ENCODE measurements around the gene CARMIL1. TPM values are rescaled to one million over a fixed set of nuclear protein-coding genes. Genes with fewer than 3 reads are reported as not detected.
A peak's percentile ranks its signal among the peaks of the same experiment; 100 is the strongest.

The CARMIL1 gene
- total RNA-seq, 3 donors from 2014 or later = 23.6 to 53.0 (median 33.5) TPM

DNA sequence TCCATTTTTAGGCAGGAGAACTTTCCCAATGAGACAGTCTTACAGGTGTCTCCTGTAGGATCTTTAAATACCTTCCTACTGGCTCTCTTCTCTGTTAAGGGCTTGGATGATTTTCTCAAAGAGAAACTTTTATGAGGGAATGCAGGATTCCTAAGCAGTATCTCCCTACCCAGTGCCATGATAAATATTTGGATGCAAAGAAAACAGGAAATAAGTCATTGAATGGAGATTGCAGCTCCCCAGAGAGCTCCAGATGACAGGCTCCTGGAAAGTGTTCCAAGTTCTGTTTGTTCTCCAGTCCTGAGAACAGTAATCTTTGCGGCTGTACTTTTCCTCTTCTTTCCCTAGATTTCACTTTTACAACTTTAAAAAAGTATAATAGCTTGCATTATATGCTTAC lies 370.4 kb downstream of the CARMIL1 start:
- Histone ChIP-seq H3K27me3 (peaks cover 0 to 16% of the 10 kb centered on the region in 2 donors), H3K36me3 (no peaks in the 10 kb centered on the region), H3K4me3 (no peak overlapping the region), H3K4me1 (no peaks in the 10 kb centered on the region), H3K9me3 (no peaks in the 10 kb centered on the region), H3K27ac (no peak overlapping the region)
- intact Hi-C loops (cut with DNase I; ENCODE audit: low total_unique reads) = no loop called here
- no peak for DNase-seq (ENCODE audit: low spot score in 2 of 2)
- TF ChIP-seq, protein P1, sequence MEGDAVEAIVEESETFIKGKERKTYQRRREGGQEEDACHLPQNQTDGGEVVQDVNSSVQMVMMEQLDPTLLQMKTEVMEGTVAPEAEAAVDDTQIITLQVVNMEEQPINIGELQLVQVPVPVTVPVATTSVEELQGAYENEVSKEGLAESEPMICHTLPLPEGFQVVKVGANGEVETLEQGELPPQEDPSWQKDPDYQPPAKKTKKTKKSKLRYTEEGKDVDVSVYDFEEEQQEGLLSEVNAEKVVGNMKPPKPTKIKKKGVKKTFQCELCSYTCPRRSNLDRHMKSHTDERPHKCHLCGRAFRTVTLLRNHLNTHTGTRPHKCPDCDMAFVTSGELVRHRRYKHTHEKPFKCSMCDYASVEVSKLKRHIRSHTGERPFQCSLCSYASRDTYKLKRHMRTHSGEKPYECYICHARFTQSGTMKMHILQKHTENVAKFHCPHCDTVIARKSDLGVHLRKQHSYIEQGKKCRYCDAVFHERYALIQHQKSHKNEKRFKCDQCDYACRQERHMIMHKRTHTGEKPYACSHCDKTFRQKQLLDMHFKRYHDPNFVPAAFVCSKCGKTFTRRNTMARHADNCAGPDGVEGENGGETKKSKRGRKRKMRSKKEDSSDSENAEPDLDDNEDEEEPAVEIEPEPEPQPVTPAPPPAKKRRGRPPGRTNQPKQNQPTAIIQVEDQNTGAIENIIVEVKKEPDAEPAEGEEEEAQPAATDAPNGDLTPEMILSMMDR (IDR thresholded peaks at IDR 0.05) = no peak
- TF ChIP-seq POLR2A (IDR thresholded peaks at IDR 0.05) (no peak), POLR2AphosphoS5 (IDR thresholded peaks at IDR 0.05) (no peak)

DNA sequence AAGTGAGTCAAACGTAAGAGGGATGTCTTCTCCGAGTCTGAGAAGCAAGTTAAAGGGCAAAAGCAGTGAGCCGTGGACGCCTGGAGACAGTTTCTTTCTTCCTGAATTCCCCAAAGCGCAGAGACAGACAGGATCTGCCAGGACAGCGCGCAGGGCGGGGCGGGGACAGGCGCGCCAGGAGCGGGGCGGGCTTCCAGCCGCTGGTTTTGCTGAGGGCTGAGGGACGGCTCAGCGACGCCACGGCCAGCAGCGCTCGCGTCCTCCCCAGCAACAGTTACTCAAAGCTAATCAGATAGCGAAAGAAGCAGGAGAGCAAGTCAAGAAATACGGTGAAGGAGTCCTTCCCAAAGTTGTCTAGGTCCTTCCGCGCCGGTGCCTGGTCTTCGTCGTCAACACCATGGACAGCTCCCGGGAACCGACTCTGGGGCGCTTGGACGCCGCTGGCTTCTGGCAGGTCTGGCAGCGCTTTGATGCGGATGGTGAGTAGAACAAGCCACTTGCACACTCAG lies 372.9 kb downstream of the CARMIL1 start, which contains the start of gene SCGN:
Gene SCGN, plus strand, starts transcription at position 209 of the 509 bp plus-strand sequence. Its CDS starts 189 bp downstream, at position 398.
- no peaks in the 10 kb centered on the region for H3K36me3 ChIP-seq
- peaks cover 0 to 24% of the 10 kb centered on the region in 2 donors for H3K27me3 ChIP-seq
- peak within 1 kb of the TSS in 1 of 3 donors; percentile 7 for H3K4me3 ChIP-seq
- no peaks in the 10 kb centered on the region for H3K9me3 ChIP-seq
- intact Hi-C loops (cut with DNase I; ENCODE audit: low total_unique reads) = no loop called here
- no peak within 1 kb of the TSS for H3K27ac ChIP-seq
- H3K4me1 ChIP-seq = no peaks in the 10 kb centered on the region
- DNase-seq (ENCODE audit: low spot score in 2 of 2) = peak in 1 of 2 donors; percentile 75
- TF ChIP-seq POLR2AphosphoS5 (IDR thresholded peaks at IDR 0.05) (no peak), POLR2A (IDR thresholded peaks at IDR 0.05) (no peak)
- TF ChIP-seq, protein P1 (IDR thresholded peaks at IDR 0.05) = no peak

DNA sequence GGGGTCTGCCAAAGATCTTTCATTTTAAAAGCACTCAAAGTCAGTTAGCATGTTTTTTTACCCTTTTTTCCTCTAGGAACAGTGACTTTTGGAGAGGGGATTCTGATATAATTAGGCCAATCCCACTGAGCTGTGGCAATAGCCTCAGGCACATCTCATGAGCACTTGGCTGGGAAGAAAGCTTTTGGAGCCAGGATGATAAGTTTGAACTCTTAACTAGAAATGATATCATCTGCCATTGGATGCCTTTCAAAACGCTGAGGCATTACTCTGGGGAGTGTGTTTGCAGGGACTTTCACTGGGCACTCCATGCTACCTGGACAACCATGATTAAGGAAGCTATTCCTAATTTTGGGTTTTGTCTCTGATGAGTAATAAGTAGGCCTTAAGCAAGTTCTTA lies 376.5 kb downstream of the CARMIL1 start:
- Histone ChIP-seq H3K4me3 (no peak overlapping the region), H3K27ac (no peak overlapping the region), H3K36me3 (no peaks in the 10 kb centered on the region), H3K9me3 (no peaks in the 10 kb centered on the region), H3K4me1 (no peaks in the 10 kb centered on the region), H3K27me3 (peaks cover 0 to 20% of the 10 kb centered on the region in 2 donors)
- no peak for TF ChIP-seq POLR2AphosphoS5 (IDR thresholded peaks at IDR 0.05)
- TF ChIP-seq, protein P1 (IDR thresholded peaks at IDR 0.05) = no peak
- no peak for TF ChIP-seq POLR2A (IDR thresholded peaks at IDR 0.05)
- intact Hi-C loops (cut with DNase I; ENCODE audit: low total_unique reads) = no loop called here
- DNase-seq (ENCODE audit: low spot score in 2 of 2) = no peak

DNA sequence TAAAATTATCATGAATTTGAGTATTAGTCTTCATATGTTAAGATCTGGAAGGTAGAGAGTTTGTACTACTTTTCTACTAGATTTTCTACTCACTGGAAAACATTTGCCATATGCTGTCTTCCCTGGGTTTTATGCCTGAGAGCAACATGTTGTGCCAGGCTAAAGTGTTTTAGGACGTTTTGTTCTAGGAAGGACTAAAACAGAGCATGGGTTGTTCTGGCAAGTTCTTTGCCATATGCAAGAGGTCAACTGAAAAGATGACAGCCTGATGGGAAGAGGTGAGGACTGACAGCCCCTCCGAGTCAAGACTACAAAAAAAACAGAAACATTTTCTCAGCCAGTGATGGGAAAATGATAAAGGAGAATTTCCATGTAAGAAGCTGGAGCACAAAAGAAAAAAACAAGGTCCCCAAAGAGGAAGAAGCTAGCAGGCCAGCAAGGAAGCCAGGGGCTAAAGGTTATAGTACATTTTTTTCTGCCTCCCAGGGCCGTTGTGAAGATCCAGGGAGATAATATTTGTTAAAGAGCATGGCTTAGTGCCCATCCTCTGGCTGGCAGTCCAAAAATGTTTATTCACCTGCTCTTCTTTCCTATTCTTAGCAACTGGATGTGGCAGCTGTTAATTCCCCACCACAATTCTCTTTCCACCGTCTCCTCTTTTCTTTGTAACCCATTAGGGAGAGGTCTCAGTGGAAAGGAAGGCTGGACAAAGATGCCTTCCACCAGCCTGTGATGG lies 380.6 kb downstream of the CARMIL1 start:
- no peak for DNase-seq (ENCODE audit: low spot score in 2 of 2)
- intact Hi-C loops (cut with DNase I; ENCODE audit: low total_unique reads) = no loop called here
- H3K4me1 ChIP-seq = no peaks in the 10 kb centered on the region
- TF ChIP-seq POLR2AphosphoS5 (IDR thresholded peaks at IDR 0.05) = no peak
- TF ChIP-seq POLR2A (IDR thresholded peaks at IDR 0.05) = no peak
- TF ChIP-seq, protein P1 (IDR thresholded peaks at IDR 0.05) = no peak
- H3K27ac ChIP-seq = no peak overlapping the region
- no peaks in the 10 kb centered on the region for H3K36me3 ChIP-seq
- H3K4me3 ChIP-seq = no peak overlapping the region
- peaks cover 0 to 6% of the 10 kb centered on the region in 2 donors for H3K27me3 ChIP-seq
- H3K9me3 ChIP-seq = no peaks in the 10 kb centered on the region

DNA sequence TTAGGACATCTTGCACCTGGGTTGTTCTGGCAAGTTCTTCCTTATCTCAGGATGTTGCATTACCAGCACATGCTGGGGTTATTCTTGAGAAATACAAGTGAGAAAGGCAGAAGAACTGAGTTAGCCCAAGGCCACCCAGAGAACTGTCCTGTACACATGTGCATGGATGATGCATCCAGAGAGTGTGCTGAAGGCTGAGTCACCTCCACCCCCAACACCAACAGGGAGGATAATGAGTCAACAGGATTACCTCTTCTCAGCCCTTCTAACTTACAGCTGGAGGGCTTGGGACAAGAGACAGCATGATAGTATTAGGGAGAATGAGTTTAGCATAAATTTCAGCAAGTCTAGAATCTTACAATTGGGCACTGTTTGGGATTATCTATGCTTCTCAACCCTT lies 381.3 kb downstream of the CARMIL1 start:
- no peak for DNase-seq (ENCODE audit: low spot score in 2 of 2)
- H3K36me3 ChIP-seq = no peaks in the 10 kb centered on the region
- no peaks in the 10 kb centered on the region for H3K4me1 ChIP-seq
- no peak overlapping the region for H3K4me3 ChIP-seq
- no peak overlapping the region for H3K27ac ChIP-seq
- H3K9me3 ChIP-seq = no peaks in the 10 kb centered on the region
- H3K27me3 ChIP-seq = no peaks in the 10 kb centered on the region
- intact Hi-C loops (cut with DNase I; ENCODE audit: low total_unique reads) = no loop called here
- TF ChIP-seq POLR2AphosphoS5 (IDR thresholded peaks at IDR 0.05) = no peak
- no peak for TF ChIP-seq POLR2A (IDR thresholded peaks at IDR 0.05)
- TF ChIP-seq, protein P1 (IDR thresholded peaks at IDR 0.05) = no peak

Data from breast epithelium (tissue), 4 donors.